Central memory CD8-positive, alpha-beta T cell (primary cell): ENCODE results near the gene SCP2.

Source experiments
- ATAC-seq: fragments of 150-1000 bp; cut with Tn5 transposase; replicated peaks from 2 replicates; pipeline ENCODE4 v1.10.0; 2022; ENCODE audit warnings: mild to moderate bottlenecking, moderate FRiP score, moderate number of reproducible peaks; ENCODE audit not compliant: poor library complexity, severe bottlenecking; ENCODE audit errors: extremely low read depth
- DNase-seq, 2 donors: peaks; one replicate each; pipeline ENCODE4 v3.0.0; 2021; ENCODE audit warnings: low spot score in 2 of 2
- H3K27ac Mint-ChIP-seq: one replicate; pipeline ENCODE4 v1.8.0; 2022; ENCODE audit warnings: low read depth, mild to moderate bottlenecking, moderate library complexity, mixed read lengths
- H3K27me3 Mint-ChIP-seq: one replicate; pipeline ENCODE4 v1.8.0; 2022; ENCODE audit warnings: mixed read lengths
- H3K36me3 Mint-ChIP-seq: one replicate; pipeline ENCODE4 v1.8.0; 2022; ENCODE audit warnings: mild to moderate bottlenecking, moderate library complexity, mixed read lengths; ENCODE audit not compliant: insufficient read depth
- H3K4me1 Mint-ChIP-seq: one replicate; pipeline ENCODE4 v1.8.0; 2022; ENCODE audit warnings: mixed read lengths
- H3K4me3 Mint-ChIP-seq: one replicate; pipeline ENCODE4 v1.8.0; 2022; ENCODE audit warnings: mild to moderate bottlenecking, moderate library complexity, mixed read lengths
- H3K9me3 Mint-ChIP-seq: one replicate; pipeline ENCODE4 v1.8.0; 2022; ENCODE audit warnings: mixed read lengths

SCP2 gene

DNA sequence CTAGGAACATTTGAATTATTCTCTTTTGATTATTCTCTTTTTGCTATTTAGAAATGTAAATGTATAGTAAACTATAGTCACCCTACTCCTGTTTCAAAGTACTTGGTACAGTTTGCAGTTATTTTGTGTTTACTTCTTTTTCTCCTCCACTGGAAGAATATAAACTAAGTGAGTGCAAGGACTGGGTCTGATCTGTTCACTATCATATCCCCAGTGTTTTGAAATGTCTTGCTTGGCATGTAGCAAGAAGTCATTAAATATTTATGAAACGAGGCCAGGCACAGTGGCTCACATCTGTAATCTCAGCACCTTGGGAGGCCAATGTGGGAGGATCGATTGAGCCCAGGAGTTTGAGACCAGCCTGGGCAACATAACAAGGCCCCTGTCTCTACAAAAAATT is 99.2 kb downstream of the SCP2 start:
- no peak for DNase-seq
- no peaks in the 10 kb centered on the region for H3K9me3 Mint-ChIP-seq

DNA sequence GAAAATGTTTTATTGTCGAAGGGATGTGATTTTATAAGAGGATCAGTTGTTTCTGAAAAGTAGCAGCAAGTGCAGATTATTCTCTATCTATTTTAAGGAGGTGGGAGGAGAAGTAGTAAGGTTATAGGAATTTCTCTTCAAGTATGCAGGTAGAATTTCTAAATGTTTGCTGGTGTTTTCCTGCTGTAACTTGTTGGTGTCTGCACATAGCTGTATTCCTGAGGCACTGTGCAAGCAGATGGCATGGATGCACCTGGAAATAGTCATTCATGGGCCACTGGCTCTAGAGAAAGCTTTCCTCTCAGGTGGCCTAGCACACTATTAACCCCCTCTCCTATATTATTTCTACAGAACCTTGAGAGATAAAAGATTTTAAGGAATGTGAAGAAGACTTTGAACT is 104.7 kb downstream of the SCP2 start:
- Mint-ChIP-seq H3K36me3 (peaks cover 28% of the 10 kb centered on the region), H3K4me1 (peaks cover 14% of the 10 kb centered on the region), H3K4me3 (no peak overlapping the region), H3K9me3 (no peaks in the 10 kb centered on the region), H3K27ac (no peak overlapping the region), H3K27me3 (no peaks in the 10 kb centered on the region)
- DNase-seq: no peak
- ATAC-seq: no peak

More for the DNA sequence above, 99.2 kb downstream of the SCP2 start:
- H3K4me1 Mint-ChIP-seq: peaks cover 10% of the 10 kb centered on the region
- H3K27me3 Mint-ChIP-seq: no peaks in the 10 kb centered on the region
- no peak overlapping the region for H3K4me3 Mint-ChIP-seq
- no peak for ATAC-seq
- no peak overlapping the region for H3K27ac Mint-ChIP-seq
- peaks cover 26% of the 10 kb centered on the region for H3K36me3 Mint-ChIP-seq

- Mint-ChIP-seq H3K4me1 (peaks cover 12% of the 10 kb centered on the region), H3K36me3 (peaks cover 15% of the 10 kb centered on the region), H3K27ac (no peak overlapping the region), H3K27me3 (no peaks in the 10 kb centered on the region), H3K9me3 (no peaks in the 10 kb centered on the region), H3K4me3 (no peak overlapping the region)
- no peak for ATAC-seq
- no peak for DNase-seq
Observed at GRCh38 chr1:53037159-53037558, 110.1 kb downstream of the SCP2 start.

GRCh38 chr1:53038566-53038965 is 111.5 kb downstream of the SCP2 start:
- H3K27ac Mint-ChIP-seq: no peak overlapping the region
- H3K4me3 Mint-ChIP-seq: no peak overlapping the region
- peaks cover 14% of the 10 kb centered on the region for H3K36me3 Mint-ChIP-seq
- no peaks in the 10 kb centered on the region for H3K27me3 Mint-ChIP-seq
- no peaks in the 10 kb centered on the region for H3K9me3 Mint-ChIP-seq
- ATAC-seq (no peak), DNase-seq (no peak)
- H3K4me1 Mint-ChIP-seq: peaks cover 12% of the 10 kb centered on the region

DNA sequence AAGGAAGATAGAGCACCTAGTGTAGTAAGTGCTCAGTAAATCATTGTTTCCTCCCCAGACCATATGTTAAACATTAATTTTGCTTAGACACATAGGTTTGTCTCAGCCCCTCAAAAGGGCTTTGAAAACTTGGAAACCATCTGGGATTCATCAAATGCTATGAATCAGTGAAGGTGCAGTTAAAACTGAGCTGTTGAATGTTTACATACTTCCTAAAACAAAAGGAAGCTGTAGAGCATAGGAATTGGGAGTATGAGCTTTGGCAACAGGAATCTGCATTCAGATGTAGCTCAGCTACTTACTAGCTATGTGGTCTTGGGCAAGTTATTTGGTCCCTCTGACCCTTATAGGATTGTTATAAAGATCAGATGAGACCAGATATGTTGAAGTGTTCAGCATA is 116.2 kb downstream of the SCP2 start:
- no peak for DNase-seq
- ATAC-seq: no peak
- no peak overlapping the region for H3K27ac Mint-ChIP-seq
- no peak overlapping the region for H3K4me3 Mint-ChIP-seq
- H3K9me3 Mint-ChIP-seq: no peaks in the 10 kb centered on the region
- peaks cover 11% of the 10 kb centered on the region for H3K4me1 Mint-ChIP-seq
- H3K36me3 Mint-ChIP-seq: peaks cover 19% of the 10 kb centered on the region
- H3K27me3 Mint-ChIP-seq: no peaks in the 10 kb centered on the region

DNA sequence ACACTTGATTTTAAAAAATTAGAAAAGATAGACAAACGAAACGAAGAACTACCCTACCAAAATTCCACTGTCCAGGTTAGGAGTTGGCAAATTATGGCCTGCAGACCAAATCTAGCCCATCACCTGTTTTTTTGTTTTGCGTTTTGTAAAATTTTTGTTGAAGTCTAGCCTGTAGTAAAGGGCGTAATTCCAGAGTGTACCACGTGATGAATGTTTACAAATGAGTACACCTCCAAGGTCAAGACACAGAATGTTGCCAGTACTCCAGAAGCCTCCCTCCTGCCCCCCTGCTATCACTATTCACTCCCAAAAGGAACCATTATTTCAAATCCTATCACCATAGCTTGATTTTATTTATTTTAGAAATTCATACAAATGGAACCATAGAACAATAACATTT is 117.8 kb downstream of the SCP2 start:
- ATAC-seq (no peak), DNase-seq (no peak)
- no peaks in the 10 kb centered on the region for H3K9me3 Mint-ChIP-seq
- no peak overlapping the region for H3K27ac Mint-ChIP-seq
- peaks cover 11% of the 10 kb centered on the region for H3K4me1 Mint-ChIP-seq
- H3K36me3 Mint-ChIP-seq: peaks cover 21% of the 10 kb centered on the region
- H3K4me3 Mint-ChIP-seq: no peak overlapping the region
- H3K27me3 Mint-ChIP-seq: no peaks in the 10 kb centered on the region

GRCh38 chr1:53046930-53047329 is 119.9 kb downstream of the SCP2 start:
- Mint-ChIP-seq H3K9me3 (no peaks in the 10 kb centered on the region), H3K4me1 (peaks cover 4% of the 10 kb centered on the region), H3K36me3 (peaks cover 25% of the 10 kb centered on the region), H3K27me3 (no peaks in the 10 kb centered on the region), H3K27ac (peak overlapping the region; percentile 49), H3K4me3 (no peak overlapping the region)
- ATAC-seq (no peak), DNase-seq (no peak)

DNA sequence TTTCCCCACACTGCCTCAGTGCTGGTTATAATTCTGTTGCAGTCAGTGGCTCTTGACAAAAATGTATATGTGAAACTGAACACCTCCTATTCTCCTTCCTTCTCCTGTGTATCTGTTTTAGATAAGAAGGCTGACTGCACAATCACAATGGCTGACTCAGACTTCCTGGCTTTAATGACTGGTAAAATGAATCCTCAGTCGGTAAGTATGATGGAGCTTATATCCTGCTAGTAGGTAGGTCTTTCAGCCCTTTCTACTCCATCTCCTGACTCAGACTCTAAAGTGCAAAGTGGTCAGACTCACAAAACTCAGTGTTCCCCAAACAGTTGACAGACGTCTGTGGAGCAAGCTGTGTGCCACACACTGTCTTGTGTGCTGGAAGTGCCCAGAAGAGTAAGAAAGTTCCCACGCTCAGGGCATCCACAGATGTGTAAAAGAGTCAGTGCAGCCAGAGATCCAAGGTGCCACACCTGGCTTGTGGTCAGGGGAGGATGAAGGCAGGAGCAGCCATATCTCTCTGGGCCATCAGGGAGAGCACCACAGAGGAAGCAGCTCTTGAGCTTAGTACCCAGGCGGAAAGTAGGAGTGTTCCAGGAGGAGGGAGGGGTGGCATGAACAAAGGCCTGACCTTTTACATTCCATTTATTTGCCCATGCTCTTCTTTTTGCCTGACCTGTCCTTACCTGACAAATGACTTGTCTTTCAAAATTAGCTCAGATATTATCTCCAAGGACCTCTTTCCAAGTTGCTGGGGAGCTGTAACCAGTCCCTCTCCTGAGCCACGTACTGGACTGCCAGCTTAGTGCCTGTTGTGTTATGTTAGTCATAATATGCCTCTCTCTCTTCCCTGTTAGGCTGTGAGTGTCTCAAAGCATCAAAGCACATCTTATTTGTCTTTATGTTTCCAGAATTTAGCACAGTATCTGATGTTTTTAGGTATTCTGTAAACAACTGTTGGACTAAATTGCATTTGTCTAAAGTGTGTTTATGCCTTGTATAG is 121.0 kb downstream of the SCP2 start:
- ATAC-seq (no peak), DNase-seq (no peak)
- Mint-ChIP-seq H3K9me3 (no peaks in the 10 kb centered on the region), H3K4me3 (no peak overlapping the region), H3K27me3 (no peaks in the 10 kb centered on the region), H3K4me1 (peaks cover 4% of the 10 kb centered on the region), H3K27ac (peak overlapping the region; percentile 29), H3K36me3 (peaks cover 28% of the 10 kb centered on the region)

DNA sequence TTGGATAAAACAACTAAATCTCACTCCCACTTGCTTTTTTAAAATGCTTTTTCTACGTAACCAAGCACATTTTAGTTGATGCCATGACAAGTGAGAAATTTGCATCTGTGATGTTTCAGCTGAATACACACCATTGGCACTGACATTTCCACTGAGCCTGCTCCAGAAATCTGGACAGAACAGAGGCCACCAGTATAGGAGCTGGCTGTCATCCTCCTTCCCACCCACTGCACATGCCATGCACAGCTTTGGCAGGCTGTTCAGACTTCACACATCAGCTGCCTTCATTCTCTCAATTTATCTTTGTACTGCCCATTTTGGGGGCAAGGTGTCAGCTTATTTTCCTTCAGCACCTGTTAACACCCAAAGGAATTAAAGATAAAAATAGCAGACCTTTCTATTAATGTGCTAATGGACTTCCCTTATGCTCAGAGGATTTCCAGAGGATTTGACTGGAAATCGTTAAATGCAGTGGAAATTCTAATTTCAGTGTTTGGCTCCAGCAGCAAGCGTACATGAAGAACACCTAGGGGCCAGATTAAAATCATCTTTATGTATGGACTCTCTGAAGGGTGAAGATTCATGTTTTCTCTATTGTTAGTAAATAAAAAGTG is 122.0 kb downstream of the SCP2 start:
- ATAC-seq: no peak
- peaks cover 4% of the 10 kb centered on the region for H3K4me1 Mint-ChIP-seq
- H3K9me3 Mint-ChIP-seq: no peaks in the 10 kb centered on the region
- peak overlapping the region; percentile 29 for H3K27ac Mint-ChIP-seq
- no peaks in the 10 kb centered on the region for H3K27me3 Mint-ChIP-seq
- peaks cover 31% of the 10 kb centered on the region for H3K36me3 Mint-ChIP-seq
- no peak for DNase-seq
- H3K4me3 Mint-ChIP-seq: no peak overlapping the region

- no peaks in the 10 kb centered on the region for H3K9me3 Mint-ChIP-seq
- no peak overlapping the region for H3K27ac Mint-ChIP-seq
- H3K4me1 Mint-ChIP-seq: peaks cover 4% of the 10 kb centered on the region
- H3K27me3 Mint-ChIP-seq: no peaks in the 10 kb centered on the region
- H3K36me3 Mint-ChIP-seq: peaks cover 31% of the 10 kb centered on the region
- ATAC-seq: no peak
- H3K4me3 Mint-ChIP-seq: no peak overlapping the region
- no peak for DNase-seq
Observed at GRCh38 chr1:53049574-53049967, 122.5 kb downstream of the SCP2 start.

DNA sequence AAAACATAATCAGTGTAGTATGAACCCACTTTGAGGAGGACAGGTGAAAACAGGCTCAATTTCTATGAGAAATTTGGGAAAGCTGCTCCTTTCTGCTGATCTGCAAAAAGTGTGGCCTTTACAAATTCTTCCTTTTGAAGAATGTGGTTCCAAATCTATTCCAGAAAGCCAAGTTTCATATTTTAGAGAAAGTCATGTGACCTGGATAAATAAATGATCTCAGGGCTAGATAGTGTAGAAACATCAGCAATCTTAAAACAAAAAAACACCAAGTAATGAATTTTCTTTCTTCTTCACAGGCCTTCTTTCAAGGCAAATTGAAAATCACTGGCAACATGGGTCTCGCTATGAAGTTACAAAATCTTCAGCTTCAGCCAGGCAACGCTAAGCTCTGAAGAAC is 123.2 kb downstream of the SCP2 start:
- no peaks in the 10 kb centered on the region for H3K9me3 Mint-ChIP-seq
- no peak for DNase-seq
- H3K27ac Mint-ChIP-seq: no peak overlapping the region
- no peak for ATAC-seq
- H3K4me1 Mint-ChIP-seq: peaks cover 4% of the 10 kb centered on the region
- H3K4me3 Mint-ChIP-seq: no peak overlapping the region
- peaks cover 31% of the 10 kb centered on the region for H3K36me3 Mint-ChIP-seq
- H3K27me3 Mint-ChIP-seq: no peaks in the 10 kb centered on the region

GRCh38 chr1:53051676-53052075 is 124.6 kb downstream of the SCP2 start:
- Mint-ChIP-seq H3K27ac (no peak overlapping the region), H3K27me3 (no peaks in the 10 kb centered on the region)
- ATAC-seq: no peak

GRCh38 chr1:53057127-53057526 is 130.1 kb downstream of the SCP2 start:
- H3K36me3 Mint-ChIP-seq: peaks cover 4% of the 10 kb centered on the region
- H3K4me1 Mint-ChIP-seq: peaks cover under 1% of the 10 kb centered on the region
- H3K27me3 Mint-ChIP-seq: no peaks in the 10 kb centered on the region
- H3K27ac Mint-ChIP-seq: no peak overlapping the region
- DNase-seq (no peak), ATAC-seq (no peak)
- no peak overlapping the region for H3K4me3 Mint-ChIP-seq
- no peaks in the 10 kb centered on the region for H3K9me3 Mint-ChIP-seq

More at GRCh38 chr1:53051676-53052075, 124.6 kb downstream of the SCP2 start:
- no peak for DNase-seq
- H3K9me3 Mint-ChIP-seq: no peaks in the 10 kb centered on the region
- no peaks in the 10 kb centered on the region for H3K4me1 Mint-ChIP-seq
- no peak overlapping the region for H3K4me3 Mint-ChIP-seq
- peaks cover 31% of the 10 kb centered on the region for H3K36me3 Mint-ChIP-seq
